GM18909 (cell line): ENCODE measurements around the gene PITX3.
A peak's percentile ranks its signal among the peaks of the same experiment; 100 is the strongest.
"Not testable (repeated sequence)": the region's sequence is repeated elsewhere in the genome, so short reads cannot be mapped to it uniquely, and the experiment has no call there.

Experiments
- ATAC-seq: cut with Tn5 transposase; IDR thresholded peaks from one replicate; pipeline ENCODE4 v1.9.1; 2021; ENCODE audit warnings: mild to moderate bottlenecking; ENCODE audit not compliant: unreplicated experiment, poor library complexity

Gene PITX3

DNA sequence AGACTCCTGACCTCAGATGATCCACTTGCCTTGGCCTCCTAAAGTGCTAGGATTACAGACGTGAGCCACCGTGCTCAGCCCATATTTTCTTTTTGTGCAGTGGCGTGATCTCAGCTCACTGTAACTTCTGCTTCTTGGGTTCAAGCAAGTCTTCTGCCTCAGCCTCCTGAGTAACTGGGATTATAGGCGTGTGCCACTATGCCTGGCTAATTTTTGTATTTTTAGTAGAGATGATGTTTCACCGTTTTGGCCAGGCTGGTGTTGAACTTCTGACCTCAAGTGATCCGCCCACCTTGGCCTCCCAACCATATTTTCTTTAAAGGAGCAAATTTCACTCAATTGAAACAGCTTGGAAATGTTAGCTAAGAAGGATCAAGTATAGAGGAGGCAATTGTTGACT is 20.5 kb upstream of the PITX3 start:
- no peak for ATAC-seq

- no peak for ATAC-seq
Measured at GRCh38 chr10:102261196-102261595, 19.9 kb upstream of the PITX3 start.

DNA sequence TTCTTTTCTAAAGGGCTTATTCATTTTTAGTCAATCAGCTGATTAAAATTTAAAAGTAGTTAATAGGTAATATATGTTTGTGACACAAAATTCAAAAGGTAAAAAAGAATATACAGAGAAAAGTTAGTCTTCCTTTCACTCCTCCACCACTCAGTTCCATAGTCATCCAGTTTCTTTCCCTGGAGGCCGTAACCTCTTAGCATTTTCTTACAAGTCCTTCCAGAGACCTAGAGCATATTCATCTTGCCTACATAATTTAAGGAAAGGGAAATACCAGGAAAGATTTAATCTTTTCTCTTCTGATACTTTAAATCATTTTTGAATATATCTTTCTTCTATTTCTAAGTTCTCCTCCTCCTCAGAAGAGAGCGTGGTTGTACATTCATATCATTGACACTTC is 14.1 kb upstream of the PITX3 start:
- no peak for ATAC-seq

DNA sequence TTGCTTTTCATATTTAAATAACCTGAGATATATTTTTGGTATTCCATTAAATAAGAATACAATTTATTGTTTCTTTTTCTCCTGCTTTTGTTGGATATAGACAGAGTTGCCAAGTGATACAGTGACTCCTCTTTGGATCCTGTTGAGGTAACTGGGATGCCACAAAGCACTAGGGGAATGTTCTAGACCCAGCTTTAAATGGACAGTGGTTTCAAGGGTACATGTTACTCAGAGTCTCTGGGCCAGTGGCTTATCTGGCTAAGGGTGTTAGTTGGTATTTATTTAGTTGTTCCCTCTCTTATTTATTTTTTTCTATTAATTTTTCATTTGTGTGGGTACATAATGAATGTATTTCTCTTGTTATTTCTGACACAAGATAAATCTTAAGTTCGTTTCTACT is 13.1 kb upstream of the PITX3 start:
- no peak for ATAC-seq

DNA sequence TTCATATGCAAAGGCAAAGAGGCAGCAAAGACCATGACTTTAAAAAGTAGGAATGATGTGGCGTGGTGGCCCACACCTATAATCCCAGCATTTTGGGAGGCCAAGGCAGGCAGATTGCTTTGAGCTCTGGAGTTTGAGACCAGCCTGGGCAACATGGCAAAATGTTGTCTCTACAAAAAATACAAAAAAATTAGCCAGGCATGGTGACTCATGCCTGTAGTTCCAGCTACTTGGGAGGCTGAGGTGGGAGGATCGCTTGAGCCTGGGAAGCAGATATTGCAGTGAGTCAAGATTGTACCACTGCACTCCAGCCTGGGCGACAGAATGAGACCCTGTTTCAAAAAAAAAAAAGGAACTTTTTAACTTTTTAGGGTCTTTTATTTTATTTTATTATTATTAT is 11.2 kb upstream of the PITX3 start:
- ATAC-seq = not testable (repeated sequence)

GRCh38 chr10:102247734-102248133 is 6.4 kb upstream of the PITX3 start:
- ATAC-seq = no peak

DNA sequence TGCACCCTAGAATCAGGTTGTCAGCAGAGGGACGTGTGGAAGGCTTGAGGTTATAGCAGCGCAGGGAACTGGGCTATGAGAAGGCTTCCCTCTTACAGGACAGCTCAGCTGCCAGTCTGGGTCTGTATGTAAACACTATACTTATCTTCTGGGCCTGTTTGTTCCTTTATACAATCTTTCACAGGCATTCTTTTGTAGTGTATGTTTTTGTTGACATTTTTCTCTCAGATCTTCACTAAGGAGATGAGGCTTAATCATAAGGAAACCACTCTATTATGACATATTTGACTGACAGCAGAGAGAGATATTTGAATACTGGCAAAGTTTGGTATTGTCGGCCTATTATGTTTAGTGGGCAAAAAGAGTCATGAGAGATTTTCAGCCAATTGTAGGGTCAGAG is 4.9 kb upstream of the PITX3 start:
- no peak for ATAC-seq

- ATAC-seq = no peak
Measured at GRCh38 chr10:102245932-102246251, 4.6 kb upstream of the PITX3 start.

GRCh38 chr10:102245082-102245931 is 4.0 kb upstream of the PITX3 start, which contains the start of gene GBF1:
Gene GBF1, plus strand, starts transcription at chr10:102245532. Its CDS starts 13,407 bp downstream, at chr10:102258939.
- peak; percentile 92 for ATAC-seq

DNA sequence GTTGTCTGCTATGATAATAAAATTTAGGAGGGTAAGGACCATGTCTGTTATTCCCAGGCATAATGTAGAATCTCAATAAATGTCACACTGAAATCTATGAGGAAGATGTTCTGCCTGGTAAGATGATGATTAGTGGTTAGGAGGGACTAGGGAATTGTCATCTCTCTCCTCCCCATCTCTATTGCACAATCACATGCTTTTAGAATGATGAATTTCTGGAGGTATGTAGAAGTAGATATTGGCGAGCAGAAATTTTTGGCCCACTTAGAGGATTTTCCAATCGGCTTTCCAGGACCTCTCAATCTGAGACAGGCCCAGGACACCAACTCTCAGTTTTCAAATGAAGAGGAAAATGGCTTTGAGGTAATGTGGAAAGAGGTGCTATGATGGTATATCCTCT is 2.0 kb upstream of the PITX3 start:
- no peak for ATAC-seq

DNA sequence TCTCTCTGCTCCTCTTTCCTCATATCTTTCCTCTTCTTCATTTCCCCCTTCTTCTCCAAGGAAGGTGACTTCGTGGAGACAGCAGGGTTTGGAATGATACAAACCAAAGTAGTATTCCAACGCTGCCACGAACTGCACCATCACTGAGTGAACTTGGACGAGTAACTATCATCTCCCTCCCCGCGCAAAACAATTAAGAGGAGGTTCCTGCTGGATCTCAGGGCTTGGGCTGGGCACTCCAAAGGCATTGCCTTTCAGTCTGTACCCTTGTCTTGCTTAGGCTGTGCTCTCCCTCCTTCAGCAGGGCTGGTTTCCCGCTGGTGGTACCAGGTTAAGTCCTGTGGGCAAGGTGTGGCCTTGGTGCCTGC is 790 bp upstream of the PITX3 start:
- ATAC-seq = no peak

GRCh38 chr10:102241032-102241443 is 274 bp downstream of the PITX3 start:
- no peak for ATAC-seq

DNA sequence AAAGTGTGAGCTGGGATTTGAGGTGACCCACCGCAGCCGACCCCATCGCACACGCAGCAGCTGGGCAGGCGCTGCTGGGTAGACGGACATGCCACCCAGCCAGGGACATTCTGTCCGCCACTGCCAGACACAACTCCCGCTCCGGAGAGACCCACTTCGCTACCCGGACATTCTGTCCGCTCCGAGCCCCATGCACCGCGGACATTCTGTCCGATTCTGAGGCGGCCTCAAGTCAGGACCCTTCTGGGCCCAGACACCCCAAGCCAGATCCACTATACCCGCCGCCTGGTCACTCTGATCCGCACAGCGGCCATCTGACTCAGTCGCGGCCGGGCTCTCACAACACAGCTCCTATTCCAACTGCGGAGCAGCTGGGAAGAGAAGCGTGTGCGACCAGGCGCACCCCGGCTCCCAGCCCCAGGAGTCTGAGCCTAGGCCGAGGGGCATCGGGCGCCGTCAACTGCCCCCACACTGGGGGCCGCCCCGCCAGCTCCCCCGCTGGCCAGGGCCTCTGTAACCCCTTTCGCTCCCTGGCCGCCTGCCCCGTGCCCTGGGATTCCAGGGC is 763 bp downstream of the PITX3 start:
- ATAC-seq = no peak

DNA sequence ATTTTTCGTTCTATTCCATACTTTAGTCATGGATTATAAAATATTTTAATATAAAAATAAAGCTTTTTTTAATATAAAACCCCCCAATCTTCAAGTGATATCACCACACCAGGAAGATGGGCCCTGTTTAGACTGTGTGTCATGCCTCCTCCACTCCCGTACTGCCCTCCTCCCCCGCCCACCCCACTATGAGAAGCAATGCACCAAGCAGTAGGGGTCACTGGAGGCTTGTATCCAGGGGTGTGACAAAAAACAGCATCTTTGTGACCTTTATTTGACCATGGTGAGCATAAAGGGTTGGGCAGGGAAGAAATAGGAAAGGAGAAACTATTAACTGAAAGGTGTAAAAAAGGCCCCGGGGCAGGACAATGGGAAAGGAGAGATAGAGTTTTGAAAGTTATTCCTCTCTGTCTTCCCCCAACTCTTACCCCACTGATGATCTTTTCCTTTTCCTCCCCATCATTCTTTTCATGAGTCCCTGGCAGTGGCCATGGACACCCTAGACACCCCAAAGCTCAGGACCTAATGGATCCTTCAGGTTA is 3.5 kb downstream of the PITX3 start:
- ATAC-seq = no peak

- ATAC-seq = no peak
Measured at GRCh38 chr10:102236006-102236405, 5.3 kb downstream of the PITX3 start.

- no peak for ATAC-seq
Measured at GRCh38 chr10:102235598-102235920, 5.8 kb downstream of the PITX3 start.

DNA sequence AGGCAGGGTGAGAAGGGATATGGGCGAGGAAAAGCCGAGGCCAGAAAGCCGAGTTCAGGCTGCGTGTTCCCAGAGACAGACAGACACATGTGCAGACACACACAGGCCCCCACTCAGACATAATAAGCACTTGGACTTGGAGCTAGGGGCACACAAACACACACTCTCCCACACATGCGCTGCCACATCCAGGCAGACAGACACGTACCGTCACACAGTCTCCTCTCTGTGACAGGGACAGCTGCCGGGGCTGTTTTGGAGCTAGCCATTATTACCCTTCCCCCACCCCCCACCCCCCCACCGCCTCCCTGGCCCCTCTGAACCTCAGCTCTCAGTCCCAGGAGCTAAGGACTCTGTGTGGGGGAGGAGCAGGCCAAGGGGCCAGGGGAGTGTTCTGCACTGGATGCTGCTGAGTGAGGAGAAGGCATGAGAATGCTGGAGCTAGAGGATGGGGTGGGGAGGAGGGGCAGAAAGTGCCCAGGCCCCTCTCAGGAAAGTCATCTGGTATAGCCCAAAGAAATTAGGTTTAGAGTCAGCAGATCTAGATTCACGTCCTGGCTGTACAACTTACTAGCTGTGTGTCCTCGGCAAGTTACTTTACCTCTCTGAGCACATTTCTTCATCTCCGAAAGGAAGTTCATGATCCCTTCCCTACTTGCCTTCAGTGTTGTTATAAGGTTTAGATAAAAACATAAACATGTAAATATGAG is 6.3 kb downstream of the PITX3 start:
- ATAC-seq = no peak

- no peak for ATAC-seq
Measured at GRCh38 chr10:102233997-102234396, 7.3 kb downstream of the PITX3 start.

DNA sequence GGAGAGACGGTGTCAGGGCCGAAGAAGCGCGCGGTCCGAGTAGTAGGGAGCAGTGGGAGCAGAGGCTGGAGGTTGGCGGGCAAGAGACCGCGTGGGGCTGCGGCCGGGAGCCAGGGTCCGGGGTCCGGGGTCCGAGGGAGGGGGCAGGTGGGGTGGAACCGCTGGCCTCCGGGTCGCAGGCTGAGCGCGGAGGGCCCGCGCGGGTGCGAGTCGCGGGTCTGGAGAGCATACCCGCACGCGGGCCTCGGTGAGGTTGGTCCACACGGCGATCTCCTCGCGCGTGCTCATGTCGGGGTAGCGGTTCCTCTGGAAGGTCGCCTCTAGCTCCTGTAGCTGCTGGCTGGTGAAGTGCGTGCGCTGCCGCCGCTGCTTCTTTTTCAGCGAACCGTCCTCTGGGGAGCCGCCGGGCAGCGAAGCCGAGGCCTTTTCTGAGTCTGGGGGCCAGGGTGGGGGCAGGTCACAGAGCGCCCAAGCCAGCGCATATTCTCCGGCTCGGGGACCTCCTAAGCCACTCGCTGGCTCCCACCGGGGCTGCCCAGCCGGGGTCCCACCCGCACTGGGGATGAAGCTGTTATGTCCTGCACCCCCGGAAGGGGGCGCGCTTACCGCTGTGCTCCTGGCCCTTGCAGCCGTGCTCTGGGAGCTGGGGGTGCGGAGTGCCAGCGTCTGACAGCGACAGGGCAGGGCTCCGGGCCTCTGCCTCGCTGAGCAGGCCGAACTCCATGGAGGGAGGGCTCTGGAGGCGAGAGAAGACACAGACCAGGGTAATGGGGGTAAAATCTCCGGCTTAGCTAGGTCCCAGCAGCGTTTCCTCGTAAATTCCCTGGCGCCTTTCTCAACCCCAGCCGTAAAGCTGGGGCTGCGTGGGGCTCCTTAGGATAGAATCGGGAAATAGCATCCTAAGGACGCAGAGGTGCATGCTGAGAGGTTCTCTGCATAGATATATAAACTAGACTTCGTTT is 9.7 kb downstream of the PITX3 start:
- ATAC-seq = no peak

GRCh38 chr10:102230861-102231356 is 10.4 kb downstream of the PITX3 start:
- ATAC-seq = no peak
